ENCODE measurements around the gene SH3GL2.
"Not testable (repeated sequence)": the region's sequence is repeated elsewhere in the genome, so short reads cannot be mapped to it uniquely, and the experiment has no call there.

Gene SH3GL2

GRCh38 chr9:17764306-17764705 is 185.4 kb downstream of the SH3GL2 start:
- Histone ChIP-seq H3K4me1 (ENCODE audit: control insufficient read depth, low read length) (no peaks in the 10 kb centered on the region), H3K9me3 (ENCODE audit: control insufficient read depth, insufficient read depth, low read length) (no peaks in the 10 kb centered on the region)
- no peak for TF ChIP-seq EZH2phosphoT487 (IDR thresholded peaks at IDR 0.05; ENCODE audit: borderline replicate concordance, low read length)
- TF ChIP-seq CTCF (IDR thresholded peaks at IDR 0.05; ENCODE audit: low read depth, low read length, poor library complexity, severe bottlenecking): no peak

GRCh38 chr9:17765131-17765530 is 186.3 kb downstream of the SH3GL2 start:
- not testable (repeated sequence) for H3K4me2 ChIP-seq (ENCODE audit: low read length); H3K4me1 ChIP-seq (ENCODE audit: control insufficient read depth, low read length); H3K9me2 ChIP-seq (replicated peaks; ENCODE audit: control insufficient read depth, low read length); H3K27me3 ChIP-seq (ENCODE audit: control insufficient read depth, low read length); H4K20me1 ChIP-seq (ENCODE audit: control insufficient read depth, insufficient read depth, low read depth, low read length); H3K36me3 ChIP-seq (ENCODE audit: control insufficient read depth, low read length); H3K9me3 ChIP-seq (ENCODE audit: control insufficient read depth, insufficient read depth, low read length); H3K4me3 ChIP-seq (ENCODE audit: low read length); H3F3A ChIP-seq (ENCODE audit: control insufficient read depth, insufficient read depth); H3K79me2 ChIP-seq (ENCODE audit: control insufficient read depth, low read length); H3K27ac ChIP-seq (ENCODE audit: low read depth, low read length)

More at GRCh38 chr9:17764306-17764705, 185.4 kb downstream of the SH3GL2 start:
- H3K4me2 ChIP-seq (ENCODE audit: low read length): no peak overlapping the region
- no peaks in the 10 kb centered on the region for H3K27me3 ChIP-seq (ENCODE audit: control insufficient read depth, low read length)
- no peak overlapping the region for H3K4me3 ChIP-seq (ENCODE audit: low read length)
- H3F3A ChIP-seq (ENCODE audit: control insufficient read depth, insufficient read depth): no peaks in the 10 kb centered on the region
- no peaks in the 10 kb centered on the region for H3K9me2 ChIP-seq (replicated peaks; ENCODE audit: control insufficient read depth, low read length)
- no peak overlapping the region for H3K27ac ChIP-seq (ENCODE audit: low read depth, low read length)
- H3K79me2 ChIP-seq (ENCODE audit: control insufficient read depth, low read length): no peaks in the 10 kb centered on the region
- H3K36me3 ChIP-seq (ENCODE audit: control insufficient read depth, low read length): no peaks in the 10 kb centered on the region
- no peaks in the 10 kb centered on the region for H4K20me1 ChIP-seq (ENCODE audit: control insufficient read depth, insufficient read depth, low read depth, low read length)

- Histone ChIP-seq H3K4me1 (ENCODE audit: control insufficient read depth, low read length) (no peaks in the 10 kb centered on the region), H3K79me2 (ENCODE audit: control insufficient read depth, low read length) (no peaks in the 10 kb centered on the region), H3K27me3 (ENCODE audit: control insufficient read depth, low read length) (no peaks in the 10 kb centered on the region), H3K9me3 (ENCODE audit: control insufficient read depth, insufficient read depth, low read length) (no peaks in the 10 kb centered on the region), H3K9me2 (replicated peaks; ENCODE audit: control insufficient read depth, low read length) (no peaks in the 10 kb centered on the region), H4K20me1 (ENCODE audit: control insufficient read depth, insufficient read depth, low read depth, low read length) (no peaks in the 10 kb centered on the region), H3K4me3 (ENCODE audit: low read length) (no peak overlapping the region), H3F3A (ENCODE audit: control insufficient read depth, insufficient read depth) (no peaks in the 10 kb centered on the region), H3K4me2 (ENCODE audit: low read length) (no peak overlapping the region), H3K36me3 (ENCODE audit: control insufficient read depth, low read length) (no peaks in the 10 kb centered on the region), H3K27ac (ENCODE audit: low read depth, low read length) (no peak overlapping the region)
- TF ChIP-seq EZH2phosphoT487 (IDR thresholded peaks at IDR 0.05; ENCODE audit: borderline replicate concordance, low read length): no peak
Measured at GRCh38 chr9:17772223-17772622, 193.4 kb downstream of the SH3GL2 start.

- H3K4me1 ChIP-seq (ENCODE audit: control insufficient read depth, low read length): no peaks in the 10 kb centered on the region
- no peaks in the 10 kb centered on the region for H3K36me3 ChIP-seq (ENCODE audit: control insufficient read depth, low read length)
- no peaks in the 10 kb centered on the region for H3K9me3 ChIP-seq (ENCODE audit: control insufficient read depth, insufficient read depth, low read length)
- no peak for TF ChIP-seq EZH2phosphoT487 (IDR thresholded peaks at IDR 0.05; ENCODE audit: borderline replicate concordance, low read length)
- no peak for TF ChIP-seq CTCF (IDR thresholded peaks at IDR 0.05; ENCODE audit: low read depth, low read length, poor library complexity, severe bottlenecking)
- H3K4me2 ChIP-seq (ENCODE audit: low read length): no peak overlapping the region
- H3K27me3 ChIP-seq (ENCODE audit: control insufficient read depth, low read length): no peaks in the 10 kb centered on the region
- no peak overlapping the region for H3K4me3 ChIP-seq (ENCODE audit: low read length)
- no peaks in the 10 kb centered on the region for H3K79me2 ChIP-seq (ENCODE audit: control insufficient read depth, low read length)
- no peaks in the 10 kb centered on the region for H3F3A ChIP-seq (ENCODE audit: control insufficient read depth, insufficient read depth)
- H4K20me1 ChIP-seq (ENCODE audit: control insufficient read depth, insufficient read depth, low read depth, low read length): no peaks in the 10 kb centered on the region
- H3K9me2 ChIP-seq (replicated peaks; ENCODE audit: control insufficient read depth, low read length): no peaks in the 10 kb centered on the region
- H3K27ac ChIP-seq (ENCODE audit: low read depth, low read length): no peak overlapping the region
Measured at GRCh38 chr9:17775656-17776055, 196.8 kb downstream of the SH3GL2 start.
